Forelimb muscle (tissue), 1 donor: ENCODE data around the gene MAST2. TPM values are rescaled to one million over a fixed set of nuclear protein-coding genes. Genes with fewer than 3 reads are reported as not detected.
"Not testable (repeated sequence)": the region's sequence is repeated elsewhere in the genome, so short reads cannot be mapped to it uniquely, and the experiment has no call there.

ENCODE experiments used
- DNase-seq: peaks from one replicate; pipeline ENCODE4 v3.0.0-alpha.2; 2013; ENCODE audit warnings: low read depth
- polyA plus RNA-seq: library from polyadenylated mRNA; unstranded; fragments of 120-200 nt; gene quantifications from one replicate; pipeline ENCODE4 v1.2.1, GENCODE V29; 2013; ENCODE audit not compliant: insufficient read length

Gene MAST2
- 82.9 TPM for polyA plus RNA-seq

DNA sequence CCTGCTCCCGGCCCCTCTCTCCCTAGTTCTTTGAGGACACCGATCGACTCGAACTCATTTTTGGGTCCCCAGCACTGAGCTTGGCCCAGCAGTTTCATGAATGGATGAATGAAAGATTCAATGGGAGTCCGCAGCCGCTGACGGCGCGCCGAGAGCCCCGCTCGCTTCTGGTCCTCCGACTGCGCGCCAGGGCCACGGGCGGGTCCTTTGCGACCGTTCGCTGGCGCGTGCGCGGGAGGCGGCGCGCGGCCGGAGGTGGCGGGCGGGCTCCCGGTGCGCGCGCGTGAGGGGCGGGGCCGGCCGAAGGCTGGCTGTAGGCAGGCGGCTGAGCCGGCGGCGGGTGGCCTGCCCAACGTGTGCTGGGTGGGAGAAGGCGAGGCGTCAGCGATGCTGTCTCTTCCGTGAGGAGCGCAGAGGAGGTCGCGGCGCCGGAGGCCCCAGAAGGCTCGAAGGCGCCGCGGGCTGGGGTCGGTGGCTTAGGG is at the start of gene MAST2:
MAST2 (plus strand) TSS at position 314 of the 482 bp plus-strand sequence. CDS start 284 bp downstream, outside the sequence.
- DNase-seq, result peak; percentile 66

- DNase-seq, result no peak
Observed at GRCh38 chr1:45755697-45756096, 47.7 kb upstream of the MAST2 start.

- no peak for DNase-seq
Observed at GRCh38 chr1:45762291-45762690, 41.1 kb upstream of the MAST2 start.

DNA sequence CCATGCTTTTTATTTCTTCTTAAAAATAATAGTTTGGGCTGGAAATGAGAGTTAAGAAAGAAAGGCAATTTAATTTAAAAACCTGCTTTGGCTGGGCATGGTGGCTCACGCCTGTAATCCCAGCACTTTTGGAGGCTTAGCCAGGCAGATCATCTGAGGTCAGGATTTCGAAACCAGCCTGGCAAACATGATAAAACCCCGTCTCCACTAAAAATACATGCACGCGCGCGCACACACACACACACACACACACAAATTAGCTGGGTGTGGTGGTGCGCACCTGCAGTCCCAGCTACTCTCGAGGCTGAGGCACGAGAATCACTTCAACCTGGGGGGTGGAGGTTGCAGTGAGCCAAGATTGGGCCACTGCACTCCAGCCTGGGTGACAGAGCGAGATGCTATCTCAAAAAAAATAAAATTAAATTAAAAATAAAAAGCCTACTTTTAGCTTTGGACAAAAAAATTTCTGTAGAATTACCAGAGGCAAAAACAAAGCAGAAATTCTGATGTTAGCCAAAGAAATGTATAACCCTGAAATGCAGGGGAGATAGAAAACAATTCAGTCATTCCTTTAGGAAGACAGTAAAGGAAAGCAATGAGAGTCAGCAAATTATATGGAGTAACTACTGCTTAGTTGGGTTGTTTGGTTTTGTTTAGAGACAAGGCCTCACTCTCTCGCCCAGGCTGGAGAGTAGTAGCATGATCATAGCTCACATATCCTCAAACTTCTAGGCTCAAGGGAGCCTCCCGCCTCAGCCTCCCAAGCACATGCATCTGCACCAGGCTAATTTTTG is 37.2 kb upstream of the MAST2 start:
- DNase-seq, result no peak

DNA sequence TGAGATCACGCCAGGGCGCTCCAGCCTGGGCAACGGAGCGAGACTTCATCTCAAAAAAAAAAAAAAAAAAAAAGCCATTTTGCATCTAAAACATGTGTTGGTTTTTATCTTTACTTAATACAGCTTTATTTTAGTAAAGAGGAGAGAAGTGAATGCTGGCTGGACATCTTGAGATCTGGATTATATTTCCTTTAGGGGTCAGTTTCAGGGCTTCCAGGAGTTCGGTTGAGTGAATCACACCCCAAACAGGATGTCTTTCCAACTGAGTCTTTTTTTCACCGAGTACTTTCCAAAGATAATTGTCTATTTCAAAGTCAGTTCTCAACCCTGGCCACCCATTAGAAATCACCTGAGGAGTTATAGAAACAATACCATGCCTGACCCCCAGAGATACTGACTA is 36.4 kb upstream of the MAST2 start:
- DNase-seq, result no peak

DNA sequence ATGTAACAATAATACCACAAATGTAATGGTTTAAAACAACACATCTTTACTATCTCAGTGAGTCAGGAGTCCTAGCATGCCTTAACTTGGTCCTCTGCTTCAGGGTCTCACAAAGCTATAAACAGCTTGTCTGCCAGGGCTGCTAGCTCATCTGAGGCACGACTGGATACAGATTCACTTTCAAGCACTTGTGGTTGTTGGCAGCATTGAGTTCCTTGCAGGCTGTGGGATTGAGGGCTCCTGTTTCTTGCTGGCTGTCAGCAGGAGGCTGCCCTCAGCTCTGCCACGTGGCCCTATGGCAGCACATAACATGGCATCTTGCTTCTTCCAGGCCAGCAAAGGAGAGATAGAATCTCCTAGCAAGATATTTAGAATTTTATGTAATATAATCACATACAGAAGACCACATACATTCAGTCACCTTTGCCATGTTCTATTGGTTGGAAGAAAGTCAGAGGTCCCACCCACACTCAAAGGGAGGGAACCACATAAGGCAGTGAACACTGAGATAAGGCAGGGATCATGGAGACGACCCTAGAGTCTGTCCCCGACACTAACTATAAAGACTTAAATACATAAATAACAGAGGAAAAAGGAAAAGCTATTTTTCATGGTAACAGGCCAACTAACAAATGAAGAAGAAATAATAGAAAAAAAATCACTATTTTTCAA is 34.0 kb upstream of the MAST2 start:
- DNase-seq, result no peak

GRCh38 chr1:45772971-45773370 is 30.4 kb upstream of the MAST2 start:
- no peak for DNase-seq

DNA sequence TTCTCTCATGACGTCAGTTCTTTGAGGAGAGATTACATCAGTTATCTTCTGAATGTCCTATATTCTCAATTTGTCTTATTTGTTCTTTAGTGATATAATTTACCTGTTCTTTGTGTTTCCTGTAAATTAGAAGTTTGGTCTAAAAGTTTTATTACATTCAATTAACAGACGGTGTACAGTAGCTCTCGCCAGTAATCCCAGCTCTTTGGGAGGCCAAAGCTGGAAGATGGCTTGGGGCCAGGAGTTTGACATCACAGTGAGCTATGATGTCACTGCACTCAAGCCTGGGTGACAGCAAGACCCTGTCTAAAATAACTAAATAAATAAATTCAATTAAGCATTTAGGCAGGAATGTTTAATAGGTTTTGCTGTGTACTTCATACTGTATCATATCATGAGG is 27.6 kb upstream of the MAST2 start:
- no peak for DNase-seq

- DNase-seq, result no peak
Observed at GRCh38 chr1:45785583-45785982, 17.8 kb upstream of the MAST2 start.

GRCh38 chr1:45787905-45788304 is 15.5 kb upstream of the MAST2 start:
- no peak for DNase-seq

DNA sequence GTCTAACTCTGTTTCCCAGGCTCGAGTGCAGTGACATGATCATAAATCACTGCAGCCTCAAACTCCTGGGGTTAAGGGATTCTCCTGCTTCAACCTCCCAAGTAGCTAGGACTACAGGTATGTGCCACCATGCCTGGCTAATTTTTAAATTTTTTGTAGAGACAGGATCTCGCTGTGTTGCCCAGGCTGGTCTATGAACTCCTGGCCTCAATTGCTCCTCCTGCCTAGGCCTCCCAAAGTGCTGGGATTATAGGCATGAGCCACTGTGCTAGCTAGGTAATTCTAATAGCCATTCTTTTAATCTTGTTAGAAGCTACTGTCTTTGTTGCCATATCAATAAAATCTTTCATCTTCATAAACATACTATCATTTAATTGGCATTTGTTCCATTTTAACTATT is 13.8 kb upstream of the MAST2 start:
- no peak for DNase-seq

DNA sequence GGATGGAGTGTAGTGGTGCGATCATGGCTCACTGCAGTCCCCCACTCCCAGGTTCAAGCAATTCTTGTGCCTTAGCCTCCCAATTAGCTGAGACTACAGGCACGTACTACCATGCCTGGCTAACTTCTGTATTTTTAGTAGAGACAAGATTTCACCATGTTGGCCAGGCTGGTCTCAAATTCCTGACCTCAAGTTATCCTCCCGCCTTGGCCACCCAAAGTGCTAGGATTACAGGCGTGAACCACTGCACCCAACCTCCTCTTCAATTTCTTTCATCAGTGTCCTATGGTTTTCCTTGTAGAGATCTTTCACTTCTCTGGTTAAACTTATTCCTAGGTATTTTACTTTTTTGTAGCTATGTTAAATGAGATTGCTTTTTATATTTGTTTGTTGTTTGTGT is 10.7 kb upstream of the MAST2 start:
- DNase-seq, result no peak

- no peak for DNase-seq
Observed at GRCh38 chr1:45793942-45794604, 9.3 kb upstream of the MAST2 start.

DNA sequence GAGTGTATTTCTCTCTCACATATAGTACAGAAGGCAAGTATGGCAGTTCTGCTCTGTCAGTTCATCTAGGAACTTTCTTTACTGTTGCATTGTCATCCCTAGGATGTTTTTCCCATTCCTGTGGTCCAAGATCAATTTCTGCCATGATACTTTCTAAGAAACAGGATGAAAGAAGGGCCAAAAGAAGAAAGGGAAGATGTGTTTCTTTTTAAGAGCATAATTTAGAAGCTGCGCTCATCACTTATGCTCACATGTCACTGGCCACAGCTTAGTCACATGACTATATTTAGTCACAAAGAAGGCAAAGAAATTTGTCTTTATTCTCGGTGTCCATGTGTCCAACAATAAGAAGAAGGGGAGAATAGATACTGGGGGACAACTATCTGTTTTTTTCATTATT is 7.0 kb upstream of the MAST2 start:
- DNase-seq, result no peak

- no peak for DNase-seq
Observed at GRCh38 chr1:45796946-45797345, 6.5 kb upstream of the MAST2 start.

DNA sequence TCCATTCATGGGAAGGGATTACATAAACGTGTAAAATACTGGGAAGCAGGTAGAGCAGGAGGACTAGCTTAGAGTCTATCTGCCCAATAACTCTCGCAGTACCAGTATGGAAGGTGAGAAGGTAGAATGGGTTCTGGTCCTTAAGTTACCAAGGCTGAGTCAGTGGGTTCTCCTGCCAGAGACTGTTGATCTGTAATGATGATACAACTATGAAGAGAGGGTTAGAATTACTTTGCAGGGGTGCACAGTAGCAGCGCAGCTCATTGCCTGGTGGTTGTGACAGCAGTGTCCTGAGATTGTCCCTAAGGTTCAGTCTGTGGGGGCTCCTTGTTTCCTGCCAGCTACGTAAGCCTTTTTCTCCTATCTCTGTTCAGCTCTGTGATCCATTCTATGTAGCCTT is 2.5 kb upstream of the MAST2 start:
- no peak for DNase-seq

GRCh38 chr1:45802343-45803298 is 791 bp upstream of the MAST2 start:
- peak; percentile 77 for DNase-seq

GRCh38 chr1:45803781-45804668 is 613 bp downstream of the MAST2 start:
- DNase-seq, result not testable (repeated sequence)

DNA sequence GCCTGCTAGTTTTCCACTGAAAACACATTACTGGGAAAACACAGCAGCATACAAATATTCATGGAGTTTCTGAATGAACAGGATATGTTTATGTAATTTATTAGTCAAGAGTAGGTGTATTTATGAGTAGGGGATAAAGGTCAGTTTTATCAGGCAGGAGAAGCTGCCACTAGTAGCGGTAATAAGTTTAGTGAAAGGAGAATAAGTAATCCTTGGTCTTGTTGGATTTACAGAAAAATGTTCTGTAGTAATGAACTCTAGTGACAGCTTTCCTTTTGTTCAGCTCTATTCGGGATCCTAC is 1.2 kb downstream of the MAST2 start:
- no peak for DNase-seq

DNA sequence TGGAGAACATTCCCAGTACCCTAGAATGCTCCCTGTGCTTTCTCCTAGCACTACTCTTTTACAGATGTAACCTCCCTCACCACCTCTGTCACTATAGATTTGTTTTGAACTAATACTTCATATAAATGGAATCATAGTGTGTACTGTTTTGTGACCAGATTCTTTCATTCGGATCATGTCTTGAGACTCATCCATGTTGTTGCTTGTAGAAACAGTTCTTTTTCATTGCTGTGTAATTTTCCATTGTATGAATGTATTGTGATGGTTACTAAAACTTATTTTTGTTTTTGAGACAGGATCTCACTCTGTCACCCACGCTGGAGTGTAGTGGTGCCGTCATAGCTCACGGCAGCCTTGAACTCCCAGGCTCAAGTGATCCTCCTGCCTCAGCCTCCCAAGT is 2.7 kb downstream of the MAST2 start:
- DNase-seq, result no peak

DNA sequence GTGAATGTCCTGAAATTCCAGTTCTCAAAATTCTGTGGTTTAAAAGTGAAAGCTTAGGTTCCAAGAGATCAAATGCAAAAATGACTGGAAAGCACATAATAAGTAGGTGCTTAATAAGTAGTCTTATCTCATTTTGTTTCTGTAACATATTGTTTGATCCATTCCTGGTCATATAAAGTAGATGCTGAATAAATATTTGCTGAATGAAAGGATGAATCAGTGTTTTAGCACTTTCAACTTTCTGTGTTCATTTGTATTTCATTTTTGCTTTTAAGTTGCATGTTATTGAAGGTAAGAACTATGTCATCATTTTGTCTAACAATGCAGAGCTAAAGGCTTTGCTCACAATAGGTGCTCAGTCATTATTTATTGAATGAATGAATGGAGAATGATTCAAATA is 6.3 kb downstream of the MAST2 start:
- no peak for DNase-seq
